Measurements from ENCODE around the gene ROR2.

ROR2 gene

DNA sequence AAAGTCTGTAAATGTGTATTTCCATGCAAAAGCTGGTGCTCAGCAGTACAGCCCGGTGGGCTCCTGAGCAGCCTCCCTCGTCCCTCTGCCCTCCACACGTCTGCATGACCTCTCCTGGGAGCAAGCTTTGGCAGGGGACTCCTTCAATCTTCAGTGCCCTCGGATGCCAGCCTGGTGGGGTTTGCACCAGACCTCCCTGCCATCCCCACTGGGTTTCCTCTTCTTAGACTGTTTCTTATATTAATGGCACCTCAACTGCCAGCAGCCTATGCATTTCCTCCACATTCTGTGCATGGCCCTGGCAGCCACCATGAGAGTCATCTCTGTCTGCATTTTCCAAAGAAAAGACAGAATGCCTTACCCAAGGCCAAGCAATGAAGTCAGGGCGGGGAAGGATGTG, 108.4 kb downstream of the ROR2 start:
- Histone ChIP-seq H3K4me2 (ENCODE audit: low read depth, low read length, poor library complexity, severe bottlenecking) (no peak overlapping the region), H3F3A (ENCODE audit: insufficient read depth) (no peaks in the 10 kb centered on the region), H3K27ac (ENCODE audit: low read depth, low read length) (no peak overlapping the region), H4K20me1 (ENCODE audit: low read depth, low read length) (no peaks in the 10 kb centered on the region), H3K27me3 (ENCODE audit: low read length) (no peaks in the 10 kb centered on the region), H3K36me3 (ENCODE audit: low read length) (no peaks in the 10 kb centered on the region), H2AFZ (ENCODE audit: low read depth, low read length, severe bottlenecking) (no peak overlapping the region), H3K9me3 (ENCODE audit: insufficient read depth, low read length) (no peaks in the 10 kb centered on the region), H3K9me2 (replicated peaks; ENCODE audit: insufficient read depth, low read length) (no peaks in the 10 kb centered on the region), H3K4me3 (ENCODE audit: insufficient read depth, low read length, poor library complexity, severe bottlenecking) (no peak overlapping the region), H3K79me2 (ENCODE audit: insufficient read depth, low read length) (no peaks in the 10 kb centered on the region), H3K9ac (ENCODE audit: low read length) (no peak overlapping the region)
- no peak for TF ChIP-seq EZH2phosphoT487 (conservative IDR thresholded peaks at IDR 0.05; ENCODE audit: low read length)
- TF ChIP-seq, protein P1, sequence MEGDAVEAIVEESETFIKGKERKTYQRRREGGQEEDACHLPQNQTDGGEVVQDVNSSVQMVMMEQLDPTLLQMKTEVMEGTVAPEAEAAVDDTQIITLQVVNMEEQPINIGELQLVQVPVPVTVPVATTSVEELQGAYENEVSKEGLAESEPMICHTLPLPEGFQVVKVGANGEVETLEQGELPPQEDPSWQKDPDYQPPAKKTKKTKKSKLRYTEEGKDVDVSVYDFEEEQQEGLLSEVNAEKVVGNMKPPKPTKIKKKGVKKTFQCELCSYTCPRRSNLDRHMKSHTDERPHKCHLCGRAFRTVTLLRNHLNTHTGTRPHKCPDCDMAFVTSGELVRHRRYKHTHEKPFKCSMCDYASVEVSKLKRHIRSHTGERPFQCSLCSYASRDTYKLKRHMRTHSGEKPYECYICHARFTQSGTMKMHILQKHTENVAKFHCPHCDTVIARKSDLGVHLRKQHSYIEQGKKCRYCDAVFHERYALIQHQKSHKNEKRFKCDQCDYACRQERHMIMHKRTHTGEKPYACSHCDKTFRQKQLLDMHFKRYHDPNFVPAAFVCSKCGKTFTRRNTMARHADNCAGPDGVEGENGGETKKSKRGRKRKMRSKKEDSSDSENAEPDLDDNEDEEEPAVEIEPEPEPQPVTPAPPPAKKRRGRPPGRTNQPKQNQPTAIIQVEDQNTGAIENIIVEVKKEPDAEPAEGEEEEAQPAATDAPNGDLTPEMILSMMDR (IDR thresholded peaks at IDR 0.05; ENCODE audit: insufficient read depth, low read length, poor library complexity, severe bottlenecking) = no peak

DNA sequence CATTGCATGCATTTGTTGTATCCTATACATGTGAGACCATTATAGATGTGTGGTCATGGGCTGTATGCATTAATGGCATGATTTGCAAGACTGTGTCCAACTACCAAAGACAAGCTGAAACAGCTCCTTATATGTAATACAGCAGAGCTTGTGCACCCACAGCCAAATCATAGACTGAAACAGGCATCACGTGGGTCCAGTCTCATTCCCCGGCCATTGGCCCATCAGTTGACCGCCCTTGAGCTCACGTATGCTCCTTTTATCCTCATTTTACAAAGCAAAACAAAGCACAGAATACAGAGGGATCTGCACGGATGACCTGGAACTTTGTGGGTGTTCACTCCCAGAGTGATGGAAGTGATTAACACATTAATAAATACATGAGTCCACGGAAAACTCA, 109.1 kb downstream of the ROR2 start:
- no peaks in the 10 kb centered on the region for H3K9me3 ChIP-seq (ENCODE audit: insufficient read depth, low read length)
- H2AFZ ChIP-seq (ENCODE audit: low read depth, low read length, severe bottlenecking) = no peak overlapping the region
- H3K4me2 ChIP-seq (ENCODE audit: low read depth, low read length, poor library complexity, severe bottlenecking) = no peak overlapping the region
- no peak overlapping the region for H3K4me3 ChIP-seq (ENCODE audit: insufficient read depth, low read length, poor library complexity, severe bottlenecking)
- H3K9ac ChIP-seq (ENCODE audit: low read length) = no peak overlapping the region
- no peaks in the 10 kb centered on the region for H4K20me1 ChIP-seq (ENCODE audit: low read depth, low read length)
- H3F3A ChIP-seq (ENCODE audit: insufficient read depth) = no peaks in the 10 kb centered on the region
- H3K9me2 ChIP-seq (replicated peaks; ENCODE audit: insufficient read depth, low read length) = no peaks in the 10 kb centered on the region
- H3K27me3 ChIP-seq (ENCODE audit: low read length) = no peaks in the 10 kb centered on the region
- TF ChIP-seq EZH2phosphoT487 (conservative IDR thresholded peaks at IDR 0.05; ENCODE audit: low read length) = no peak
- TF ChIP-seq, protein P1 (IDR thresholded peaks at IDR 0.05; ENCODE audit: insufficient read depth, low read length, poor library complexity, severe bottlenecking) = no peak
- H3K36me3 ChIP-seq (ENCODE audit: low read length) = no peaks in the 10 kb centered on the region
- H3K79me2 ChIP-seq (ENCODE audit: insufficient read depth, low read length) = no peaks in the 10 kb centered on the region
- H3K27ac ChIP-seq (ENCODE audit: low read depth, low read length) = no peak overlapping the region

DNA sequence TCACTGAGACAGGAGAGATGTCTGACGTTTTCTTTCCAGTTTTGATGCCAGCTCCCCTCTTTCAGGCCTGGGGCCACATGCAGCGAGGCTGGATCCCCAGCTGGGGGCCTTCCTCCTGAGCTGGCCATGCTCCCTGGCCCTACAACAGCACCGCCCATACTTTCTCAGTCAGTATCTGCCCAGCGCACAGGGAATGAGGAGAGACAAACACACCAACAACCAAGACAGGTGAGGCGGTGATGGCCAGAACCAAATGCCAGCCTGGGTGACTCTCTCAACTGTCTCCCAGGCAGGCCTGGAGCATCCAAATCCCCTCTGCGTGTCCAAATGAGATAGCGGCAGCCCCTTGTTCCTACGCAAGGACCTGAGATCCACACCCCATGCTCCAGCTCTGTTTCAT, 109.6 kb downstream of the ROR2 start:
- no peak overlapping the region for H2AFZ ChIP-seq (ENCODE audit: low read depth, low read length, severe bottlenecking)

More for the DNA sequence above, 109.6 kb downstream of the ROR2 start:
- Histone ChIP-seq H3K27me3 (ENCODE audit: low read length) (no peaks in the 10 kb centered on the region), H3K27ac (ENCODE audit: low read depth, low read length) (no peak overlapping the region), H3K36me3 (ENCODE audit: low read length) (no peaks in the 10 kb centered on the region), H3K9ac (ENCODE audit: low read length) (no peak overlapping the region), H3K79me2 (ENCODE audit: insufficient read depth, low read length) (no peaks in the 10 kb centered on the region), H4K20me1 (ENCODE audit: low read depth, low read length) (no peaks in the 10 kb centered on the region), H3F3A (ENCODE audit: insufficient read depth) (no peaks in the 10 kb centered on the region), H3K9me3 (ENCODE audit: insufficient read depth, low read length) (no peaks in the 10 kb centered on the region), H3K4me2 (ENCODE audit: low read depth, low read length, poor library complexity, severe bottlenecking) (no peak overlapping the region), H3K4me3 (ENCODE audit: insufficient read depth, low read length, poor library complexity, severe bottlenecking) (no peak overlapping the region), H3K9me2 (replicated peaks; ENCODE audit: insufficient read depth, low read length) (no peaks in the 10 kb centered on the region)
- no peak for TF ChIP-seq EZH2phosphoT487 (conservative IDR thresholded peaks at IDR 0.05; ENCODE audit: low read length)
- TF ChIP-seq, protein P1 (IDR thresholded peaks at IDR 0.05; ENCODE audit: insufficient read depth, low read length, poor library complexity, severe bottlenecking) = no peak
